Esophagus muscularis mucosa (tissue), 4 donors: ENCODE results near the gene OR51M1.

Experiments used
- EP300 ChIP-seq: sonication (generic); formaldehyde crosslinking; IDR thresholded peaks from one replicate; pipeline ENCODE4 v1.6.1; 2017; ENCODE audit warnings: antibody characterized with exemption
- POLR2A ChIP-seq: fragments of 450-650 bp; IDR thresholded peaks from one replicate; pipeline ENCODE4 v1.6.1; 2017; ENCODE audit warnings: antibody characterized with exemption, moderate library complexity, mild to moderate bottlenecking, low read depth
- TF ChIP-seq, protein P1 (sequence below), 3 experiments: fragments of 200-600 bp in 2 of 3; fragments of 450-650 bp in 1 of 3; sonication (generic) in 2 of 3; IDR thresholded peaks; one replicate each; pipeline ENCODE4 v1.5.1; 2017 to 2019; ENCODE audit warnings: antibody characterized with exemption in 3 of 3, mild to moderate bottlenecking in 2 of 3, moderate library complexity in 1 of 3

DNA sequence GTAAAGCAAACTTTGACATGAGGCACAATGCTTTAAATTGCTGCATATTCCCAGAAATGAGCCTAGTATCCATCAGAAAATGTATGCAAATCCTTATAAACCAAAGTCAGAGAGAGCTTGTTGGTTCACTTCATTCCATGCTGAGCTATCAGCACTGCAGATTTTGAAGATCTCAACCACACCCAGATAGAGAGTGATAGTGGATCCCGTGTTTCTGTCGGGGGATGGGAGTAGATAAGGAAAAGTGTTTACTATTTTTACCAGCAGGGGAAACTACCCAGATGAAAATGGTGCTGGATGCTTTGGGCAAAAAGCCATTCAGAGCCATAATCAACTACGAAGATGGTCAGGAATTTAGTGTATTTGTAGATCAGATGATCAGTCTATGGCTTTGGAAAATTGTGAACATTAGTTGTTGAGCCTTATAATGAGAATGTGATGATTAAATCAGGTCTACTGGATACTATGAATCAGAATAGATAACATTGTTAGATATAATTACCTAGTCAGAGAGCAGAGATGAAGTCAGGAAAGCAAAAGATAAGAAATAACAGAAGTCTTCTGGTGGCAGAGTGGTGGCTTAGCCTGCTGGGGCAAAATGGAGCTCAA is 21.5 kb upstream of the OR51M1 start:
- TF ChIP-seq, protein P1, sequence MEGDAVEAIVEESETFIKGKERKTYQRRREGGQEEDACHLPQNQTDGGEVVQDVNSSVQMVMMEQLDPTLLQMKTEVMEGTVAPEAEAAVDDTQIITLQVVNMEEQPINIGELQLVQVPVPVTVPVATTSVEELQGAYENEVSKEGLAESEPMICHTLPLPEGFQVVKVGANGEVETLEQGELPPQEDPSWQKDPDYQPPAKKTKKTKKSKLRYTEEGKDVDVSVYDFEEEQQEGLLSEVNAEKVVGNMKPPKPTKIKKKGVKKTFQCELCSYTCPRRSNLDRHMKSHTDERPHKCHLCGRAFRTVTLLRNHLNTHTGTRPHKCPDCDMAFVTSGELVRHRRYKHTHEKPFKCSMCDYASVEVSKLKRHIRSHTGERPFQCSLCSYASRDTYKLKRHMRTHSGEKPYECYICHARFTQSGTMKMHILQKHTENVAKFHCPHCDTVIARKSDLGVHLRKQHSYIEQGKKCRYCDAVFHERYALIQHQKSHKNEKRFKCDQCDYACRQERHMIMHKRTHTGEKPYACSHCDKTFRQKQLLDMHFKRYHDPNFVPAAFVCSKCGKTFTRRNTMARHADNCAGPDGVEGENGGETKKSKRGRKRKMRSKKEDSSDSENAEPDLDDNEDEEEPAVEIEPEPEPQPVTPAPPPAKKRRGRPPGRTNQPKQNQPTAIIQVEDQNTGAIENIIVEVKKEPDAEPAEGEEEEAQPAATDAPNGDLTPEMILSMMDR (IDR thresholded peaks at IDR 0.05), result no peak
- no peak for TF ChIP-seq POLR2A
- no peak for TF ChIP-seq EP300
